Esophagus squamous epithelium (tissue), 5 donors: ENCODE data around the gene OTOG. TPM values are rescaled to one million over a fixed set of nuclear protein-coding genes. Genes with fewer than 3 reads are reported as not detected.

Experiments used
- DNase-seq: peaks from one replicate; lab custom pipeline; 2025; lab: John Stamatoyannopoulos, UW
- H3K27ac ChIP-seq, 4 donors: fragments of 200-600 bp; sonication (generic); one replicate each; pipeline ENCODE4 v1.5.1; 2016 to 2019; ENCODE audit warnings: mild to moderate bottlenecking in 1 of 4
- H3K27me3 ChIP-seq, 4 donors: fragments of 200-600 bp; sonication (generic); 1 replicate in 3 of 4; 2 replicates in 1 of 4; pipeline versions ENCODE4 v1.5.1 to v1.6.0; 2017 to 2021; ENCODE audit warnings: antibody characterized with exemption in 1 of 4
- H3K36me3 ChIP-seq, 3 donors: fragments of 200-600 bp; sonication (generic); one replicate each; pipeline ENCODE4 v1.5.1; 2016 to 2019
- H3K4me1 ChIP-seq, 3 donors: fragments of 200-600 bp; sonication (generic); one replicate each; pipeline ENCODE4 v1.5.1; 2017 to 2019
- H3K4me3 ChIP-seq, 4 donors: fragments of 200-600 bp; sonication (generic); 1 replicate in 3 of 4; 2 replicates in 1 of 4; pipeline ENCODE4 v1.5.1; 2016 to 2019; ENCODE audit warnings: mild to moderate bottlenecking in 2 of 4, moderate library complexity in 1 of 4
- H3K9me3 ChIP-seq, 3 donors: fragments of 200-600 bp; sonication (generic); one replicate each; pipeline ENCODE4 v1.5.1; 2016 to 2019
- CTCF ChIP-seq, 6 experiments: fragments of 450-650 bp in 4 of 6; fragments of 200-600 bp in 2 of 6; sonication (generic) in 2 of 6; IDR thresholded peaks; one replicate each; pipeline ENCODE4 v1.5.1; 2016 to 2019; ENCODE audit warnings: antibody characterized with exemption in 6 of 6, mild to moderate bottlenecking in 4 of 6, moderate library complexity in 4 of 6
- POLR2A ChIP-seq, 4 donors: fragments of 450-650 bp; IDR thresholded peaks; one replicate each; pipeline ENCODE4 v1.6.1; 2017; ENCODE audit warnings: antibody characterized with exemption in 4 of 4, mild to moderate bottlenecking in 4 of 4, moderate library complexity in 3 of 4
- WGBS, 2 donors: methylation state at CpG; one replicate each; pipeline ENCODE4 v1.1.5; 2018; 5-methylcytosine and 5-hydroxymethylcytosine counted together
- intact Hi-C: fragments of 100-400 bp; cut with DNase I; formaldehyde crosslinking; loops from one replicate; pipeline ENCODE4 v1.15.0; 2022
- total RNA-seq, 4 donors: library from RNA; depleted of rRNA; stranded (reverse); fragments of >200 nt; gene quantifications; one replicate each; pipeline ENCODE4 v1.1.0, GENCODE V29; 2016
- donor health status: DM: yes; HTN: yes; CAD: no.

Gene OTOG
- total RNA-seq, 4 donors from 2014 or later, result not detected

- intact Hi-C loops, result no loop called here
- WGBS, 2 donors, result 0 to 43% methylated on average over 1 of the region's 2 CpGs
Measured at GRCh38 chr11:17652556-17652955, 105.5 kb downstream of the OTOG start.

GRCh38 chr11:17653611-17654010 is 106.6 kb downstream of the OTOG start:
- H3K9me3 ChIP-seq, result no peaks in the 10 kb centered on the region
- TF ChIP-seq POLR2A (IDR thresholded peaks at IDR 0.05), result no peak
- no peak for TF ChIP-seq CTCF (IDR thresholded peaks at IDR 0.05)
- 27 to 59% methylated on average over 2 to 5 of the region's 10 CpGs for WGBS, 2 donors
- no peak overlapping the region for H3K4me3 ChIP-seq
- intact Hi-C loops, result no loop called here
- H3K36me3 ChIP-seq, result no peaks in the 10 kb centered on the region
- DNase-seq, result no peak
- peaks cover 0 to 42% (median 0%) of the 10 kb centered on the region in 4 donors for H3K27me3 ChIP-seq
- no peak overlapping the region for H3K27ac ChIP-seq
- no peaks in the 10 kb centered on the region for H3K4me1 ChIP-seq

More at GRCh38 chr11:17652556-17652955, 105.5 kb downstream of the OTOG start:
- TF ChIP-seq CTCF (IDR thresholded peaks at IDR 0.05) (no peak), POLR2A (IDR thresholded peaks at IDR 0.05) (no peak)
- no peaks in the 10 kb centered on the region for H3K4me1 ChIP-seq
- no peak for DNase-seq
- H3K4me3 ChIP-seq, result no peak overlapping the region
- H3K27ac ChIP-seq, result no peak overlapping the region
- H3K27me3 ChIP-seq, result peaks cover 0 to 45% (median 0%) of the 10 kb centered on the region in 4 donors
- no peaks in the 10 kb centered on the region for H3K36me3 ChIP-seq
- H3K9me3 ChIP-seq, result no peaks in the 10 kb centered on the region

GRCh38 chr11:17655682-17656081 is 108.6 kb downstream of the OTOG start:
- Histone ChIP-seq H3K4me3 (no peak overlapping the region), H3K27me3 (peaks cover 0 to 25% (median 0%) of the 10 kb centered on the region in 4 donors), H3K36me3 (no peaks in the 10 kb centered on the region), H3K27ac (no peak overlapping the region), H3K4me1 (no peaks in the 10 kb centered on the region), H3K9me3 (no peaks in the 10 kb centered on the region)
- DNase-seq, result no peak
- intact Hi-C loops, result no loop called here
- 54 to 59% methylated on average over 2 of the region's 2 CpGs for WGBS, 2 donors
- TF ChIP-seq CTCF (IDR thresholded peaks at IDR 0.05) (no peak), POLR2A (IDR thresholded peaks at IDR 0.05) (no peak)

GRCh38 chr11:17658211-17658610 is 111.2 kb downstream of the OTOG start:
- intact Hi-C loops, result no loop called here
- H3K9me3 ChIP-seq, result no peaks in the 10 kb centered on the region
- H3K27ac ChIP-seq, result no peak overlapping the region
- peaks cover 0 to 5% (median 0%) of the 10 kb centered on the region in 4 donors for H3K27me3 ChIP-seq
- TF ChIP-seq CTCF (IDR thresholded peaks at IDR 0.05), result no peak
- TF ChIP-seq POLR2A (IDR thresholded peaks at IDR 0.05), result no peak
- no peaks in the 10 kb centered on the region for H3K36me3 ChIP-seq
- no peaks in the 10 kb centered on the region for H3K4me1 ChIP-seq
- no peak overlapping the region for H3K4me3 ChIP-seq
- DNase-seq, result no peak

- Histone ChIP-seq H3K27me3 (peaks cover 0 to 4% (median 0%) of the 10 kb centered on the region in 4 donors), H3K4me1 (no peaks in the 10 kb centered on the region), H3K4me3 (no peak overlapping the region), H3K9me3 (no peaks in the 10 kb centered on the region), H3K36me3 (no peaks in the 10 kb centered on the region), H3K27ac (no peak overlapping the region)
- intact Hi-C loops, result no loop called here
- TF ChIP-seq POLR2A (IDR thresholded peaks at IDR 0.05), result no peak
- no peak for TF ChIP-seq CTCF (IDR thresholded peaks at IDR 0.05)
- DNase-seq, result no peak
Measured at GRCh38 chr11:17668166-17668565, 121.1 kb downstream of the OTOG start.
